Sigmoid colon (tissue), 4 donors: ENCODE results near the gene ZSWIM6.

Source experiments
- POLR2AphosphoS5 ChIP-seq, 4 donors: sonication (generic); formaldehyde crosslinking; IDR thresholded peaks; one replicate each; pipeline ENCODE4 v1.6.1; 2017; ENCODE audit warnings: antibody characterized with exemption in 4 of 4
- TF ChIP-seq, protein P1 (sequence below), 4 experiments: fragments of 450-650 bp in 3 of 4; fragments of 200-600 bp in 1 of 4; IDR thresholded peaks; one replicate each; pipeline ENCODE4 v1.5.1; 2016 to 2019; ENCODE audit warnings: antibody characterized with exemption in 4 of 4, mild to moderate bottlenecking in 3 of 4, moderate library complexity in 2 of 4

DNA sequence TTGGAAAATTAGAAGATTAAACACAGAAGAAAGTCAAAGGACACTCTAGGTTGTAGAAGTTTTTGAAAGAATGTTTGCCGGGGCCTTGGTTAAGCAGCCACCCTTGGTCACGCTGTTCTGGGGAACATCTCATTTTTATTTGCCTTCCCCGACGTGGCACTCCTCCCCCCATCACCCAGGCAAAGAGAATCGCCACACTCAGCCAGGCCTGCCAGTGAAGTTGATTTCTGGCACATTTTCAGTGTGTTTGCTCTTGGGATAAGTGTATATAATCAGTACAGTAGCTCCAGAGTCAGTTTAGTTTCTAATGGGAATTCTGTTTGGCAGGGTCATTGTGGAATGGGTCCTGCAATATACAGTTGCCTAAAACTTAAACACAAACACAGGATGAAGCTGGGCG is 243.5 kb downstream of the ZSWIM6 start:
- TF ChIP-seq, protein P1, sequence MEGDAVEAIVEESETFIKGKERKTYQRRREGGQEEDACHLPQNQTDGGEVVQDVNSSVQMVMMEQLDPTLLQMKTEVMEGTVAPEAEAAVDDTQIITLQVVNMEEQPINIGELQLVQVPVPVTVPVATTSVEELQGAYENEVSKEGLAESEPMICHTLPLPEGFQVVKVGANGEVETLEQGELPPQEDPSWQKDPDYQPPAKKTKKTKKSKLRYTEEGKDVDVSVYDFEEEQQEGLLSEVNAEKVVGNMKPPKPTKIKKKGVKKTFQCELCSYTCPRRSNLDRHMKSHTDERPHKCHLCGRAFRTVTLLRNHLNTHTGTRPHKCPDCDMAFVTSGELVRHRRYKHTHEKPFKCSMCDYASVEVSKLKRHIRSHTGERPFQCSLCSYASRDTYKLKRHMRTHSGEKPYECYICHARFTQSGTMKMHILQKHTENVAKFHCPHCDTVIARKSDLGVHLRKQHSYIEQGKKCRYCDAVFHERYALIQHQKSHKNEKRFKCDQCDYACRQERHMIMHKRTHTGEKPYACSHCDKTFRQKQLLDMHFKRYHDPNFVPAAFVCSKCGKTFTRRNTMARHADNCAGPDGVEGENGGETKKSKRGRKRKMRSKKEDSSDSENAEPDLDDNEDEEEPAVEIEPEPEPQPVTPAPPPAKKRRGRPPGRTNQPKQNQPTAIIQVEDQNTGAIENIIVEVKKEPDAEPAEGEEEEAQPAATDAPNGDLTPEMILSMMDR (IDR thresholded peaks at IDR 0.05): no peak
- TF ChIP-seq POLR2AphosphoS5 (IDR thresholded peaks at IDR 0.05): no peak
